Neutrophil (primary cell): Measurements from ENCODE around the gene RHCE.
"Not testable (repeated sequence)": the region's sequence is repeated elsewhere in the genome, so short reads cannot be mapped to it uniquely, and the experiment has no call there.

Experiments used
- H3K27ac ChIP-seq: fragments of 200-600 bp; sonication (generic); 2 replicates; pipeline ENCODE4 v1.5.1; 2016; ENCODE audit warnings: mild to moderate bottlenecking, moderate library complexity
- H3K27me3 ChIP-seq: fragments of 200-600 bp; sonication (generic); 2 replicates; pipeline ENCODE4 v1.6.0; 2016; ENCODE audit warnings: mild to moderate bottlenecking
- H3K36me3 ChIP-seq: fragments of 200-600 bp; sonication (generic); 2 replicates; pipeline ENCODE4 v1.5.1; 2017
- H3K4me1 ChIP-seq, 2 experiments: fragments of 200-600 bp in 1 of 2; sonication (generic) in 1 of 2; 1 replicate in 1 of 2; 2 replicates in 1 of 2; pipeline versions ENCODE4 v1.5.1 to v1.6.1; 2013 to 2016; ENCODE audit warnings: low read depth in 1 of 2, low read length in 1 of 2, mild to moderate bottlenecking in 1 of 2, moderate library complexity in 1 of 2; ENCODE audit not compliant: control insufficient read depth in 1 of 2, insufficient read depth in 1 of 2
- H3K4me3 ChIP-seq, 2 experiments: fragments of 200-600 bp in 1 of 2; sonication (generic) in 1 of 2; 1 replicate in 1 of 2; 2 replicates in 1 of 2; pipeline ENCODE4 v1.5.1; 2013 to 2016; ENCODE audit warnings: low read depth in 1 of 2, low read length in 1 of 2, mild to moderate bottlenecking in 1 of 2, moderate library complexity in 1 of 2
- H3K9me3 ChIP-seq: fragments of 200-600 bp; sonication (generic); 2 replicates; pipeline ENCODE4 v1.5.1; 2016
- TF ChIP-seq, protein P1 (sequence below): fragments of 200-600 bp; sonication (generic); IDR thresholded peaks from 2 replicates; pipeline ENCODE4 v1.5.1; 2016; ENCODE audit warnings: antibody characterized with exemption

The RHCE gene

DNA sequence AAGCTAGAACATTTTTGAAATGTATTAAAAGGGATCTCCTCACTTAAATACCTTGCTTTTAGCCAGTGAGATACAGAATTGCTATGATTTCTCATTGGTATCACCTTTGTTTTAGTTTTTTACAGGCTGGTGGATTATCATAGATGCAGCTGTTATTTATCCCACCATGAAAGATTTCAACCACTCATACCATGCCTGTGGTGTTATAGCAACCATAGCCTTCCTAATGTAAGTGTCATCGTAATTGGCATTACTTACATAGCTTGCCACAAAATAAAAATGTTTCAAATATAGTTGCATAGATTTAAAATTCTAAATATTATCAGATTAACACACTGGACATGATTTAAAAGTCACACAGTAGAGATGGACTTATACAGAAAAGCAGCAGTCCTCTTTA, 77.8 kb downstream of the RHCE start:
- Histone ChIP-seq H3K27ac (no peak overlapping the region), H3K36me3 (peaks cover 42% of the 10 kb centered on the region), H3K9me3 (no peaks in the 10 kb centered on the region), H3K4me1 (peaks cover 19 to 22% of the 10 kb centered on the region in 2 experiments), H3K27me3 (no peaks in the 10 kb centered on the region), H3K4me3 (no peak overlapping the region)
- TF ChIP-seq, protein P1, sequence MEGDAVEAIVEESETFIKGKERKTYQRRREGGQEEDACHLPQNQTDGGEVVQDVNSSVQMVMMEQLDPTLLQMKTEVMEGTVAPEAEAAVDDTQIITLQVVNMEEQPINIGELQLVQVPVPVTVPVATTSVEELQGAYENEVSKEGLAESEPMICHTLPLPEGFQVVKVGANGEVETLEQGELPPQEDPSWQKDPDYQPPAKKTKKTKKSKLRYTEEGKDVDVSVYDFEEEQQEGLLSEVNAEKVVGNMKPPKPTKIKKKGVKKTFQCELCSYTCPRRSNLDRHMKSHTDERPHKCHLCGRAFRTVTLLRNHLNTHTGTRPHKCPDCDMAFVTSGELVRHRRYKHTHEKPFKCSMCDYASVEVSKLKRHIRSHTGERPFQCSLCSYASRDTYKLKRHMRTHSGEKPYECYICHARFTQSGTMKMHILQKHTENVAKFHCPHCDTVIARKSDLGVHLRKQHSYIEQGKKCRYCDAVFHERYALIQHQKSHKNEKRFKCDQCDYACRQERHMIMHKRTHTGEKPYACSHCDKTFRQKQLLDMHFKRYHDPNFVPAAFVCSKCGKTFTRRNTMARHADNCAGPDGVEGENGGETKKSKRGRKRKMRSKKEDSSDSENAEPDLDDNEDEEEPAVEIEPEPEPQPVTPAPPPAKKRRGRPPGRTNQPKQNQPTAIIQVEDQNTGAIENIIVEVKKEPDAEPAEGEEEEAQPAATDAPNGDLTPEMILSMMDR = no peak

- TF ChIP-seq, protein P1 = no peak
- Histone ChIP-seq H3K4me3 (no peak overlapping the region), H3K36me3 (peaks cover 34% of the 10 kb centered on the region), H3K27ac (no peak overlapping the region), H3K4me1 (peaks cover 19 to 23% of the 10 kb centered on the region in 2 experiments), H3K9me3 (no peaks in the 10 kb centered on the region), H3K27me3 (no peaks in the 10 kb centered on the region)
Measured at GRCh38 chr1:25341746-25342145, 78.9 kb downstream of the RHCE start.

DNA sequence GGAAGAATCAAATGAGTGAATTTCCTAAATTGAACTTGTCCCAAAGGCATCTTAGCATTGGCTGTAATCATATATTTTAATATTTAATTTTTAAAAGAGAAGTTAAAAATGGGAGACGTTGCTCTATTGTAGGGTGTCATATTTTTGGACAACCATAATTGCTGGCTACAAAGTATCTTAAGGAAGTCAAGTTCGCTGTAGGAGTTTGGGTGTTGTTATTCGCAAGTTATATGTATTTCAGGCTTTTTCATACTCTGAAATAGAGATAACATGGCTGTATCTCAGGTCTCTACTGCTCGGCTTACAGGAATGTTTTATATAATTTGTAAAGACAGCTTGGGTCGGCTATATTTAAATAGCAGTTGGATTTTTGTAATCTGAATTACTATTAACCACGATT, 81.6 kb downstream of the RHCE start:
- H3K4me1 ChIP-seq = peaks cover 19 to 29% of the 10 kb centered on the region in 2 experiments
- peaks cover 13% of the 10 kb centered on the region for H3K36me3 ChIP-seq
- no peaks in the 10 kb centered on the region for H3K27me3 ChIP-seq
- TF ChIP-seq, protein P1 = no peak
- peak overlapping the region; percentile 99 for H3K27ac ChIP-seq
- H3K9me3 ChIP-seq = no peaks in the 10 kb centered on the region
- peak overlapping the region; percentile 85 to 96 for H3K4me3 ChIP-seq

- no peaks in the 10 kb centered on the region for H3K9me3 ChIP-seq
- H3K4me1 ChIP-seq = peaks cover 19 to 29% of the 10 kb centered on the region in 2 experiments
- peak within 1 kb of the TSS; percentile 99 for H3K27ac ChIP-seq
- no peaks in the 10 kb centered on the region for H3K27me3 ChIP-seq
- TF ChIP-seq, protein P1 = peak; percentile 43
- peaks cover 7% of the 10 kb centered on the region for H3K36me3 ChIP-seq
- peak within 1 kb of the TSS; percentile 85 to 96 for H3K4me3 ChIP-seq
Measured at GRCh38 chr1:25338188-25338981, 82.2 kb downstream of the RHCE start, which contains the start of gene TMEM50A. Gene TMEM50A, plus strand, starts transcription at chr1:25338334. Its CDS starts 2,153 bp downstream, at chr1:25340487.

- H3K4me3 ChIP-seq = peak overlapping the region; percentile 85 to 96
- peaks cover 19 to 29% of the 10 kb centered on the region in 2 experiments for H3K4me1 ChIP-seq
- not testable (repeated sequence) for H3K9me3 ChIP-seq
Measured at GRCh38 chr1:25337483-25338187, 83.0 kb downstream of the RHCE start.

GRCh38 chr1:25336922-25337354, 83.7 kb downstream of the RHCE start:
- not testable (repeated sequence) for H3K9me3 ChIP-seq, H3K36me3 ChIP-seq, H3K27me3 ChIP-seq
- Histone ChIP-seq H3K27ac (peak overlapping the region; percentile 77), H3K4me1 (peaks cover 19 to 29% of the 10 kb centered on the region in 2 experiments), H3K4me3 (peak overlapping the region; percentile 75 to 80)

More at GRCh38 chr1:25337483-25338187, 83.0 kb downstream of the RHCE start:
- H3K36me3 ChIP-seq, H3K27me3 ChIP-seq: not testable (repeated sequence)
- H3K27ac ChIP-seq = peak overlapping the region; percentile 99

DNA sequence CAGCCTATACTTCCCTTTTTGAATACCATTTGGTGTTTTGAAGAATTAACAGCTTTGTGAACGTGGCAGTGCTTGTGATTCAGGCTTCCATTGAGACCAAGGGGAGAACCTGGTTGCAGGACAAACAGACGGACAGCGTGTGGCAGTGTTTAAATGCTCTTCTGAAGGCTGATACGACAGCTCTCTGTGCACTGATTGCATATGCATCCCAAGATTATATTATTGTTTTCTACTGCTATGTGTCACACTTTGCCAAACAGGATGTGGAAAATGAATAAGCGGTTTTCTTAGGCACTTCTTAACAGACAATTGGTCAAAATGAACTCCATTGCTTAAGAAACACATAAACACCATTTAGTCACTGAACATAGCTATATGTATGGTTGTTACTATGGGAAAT, 90.7 kb downstream of the RHCE start:
- Histone ChIP-seq H3K4me3 (peak overlapping the region; percentile 22 to 28), H3K4me1 (peaks cover 4 to 28% of the 10 kb centered on the region in 2 experiments), H3K27ac (peak overlapping the region; percentile 85)
- H3K27me3 ChIP-seq, H3K9me3 ChIP-seq, H3K36me3 ChIP-seq: not testable (repeated sequence)

DNA sequence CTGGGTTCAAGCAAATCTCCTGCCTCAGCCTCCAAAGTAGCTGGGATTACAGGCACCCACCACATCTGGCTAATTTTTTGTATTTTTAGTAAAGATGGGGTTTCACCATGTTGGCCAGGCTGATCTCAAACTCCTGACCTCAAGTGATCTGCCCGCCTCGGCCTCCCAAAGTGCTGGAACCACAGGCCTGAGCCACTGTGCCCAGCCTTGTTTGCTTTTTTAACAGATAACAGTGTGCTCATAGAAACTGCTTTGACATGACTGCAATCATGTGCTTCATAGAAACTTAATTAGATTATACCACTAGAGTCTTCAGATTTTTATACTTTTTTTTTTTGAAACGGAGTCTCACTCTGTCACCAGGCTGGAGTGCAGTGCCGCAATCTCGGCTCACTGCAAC, 91.3 kb downstream of the RHCE start:
- peak overlapping the region; percentile 85 for H3K27ac ChIP-seq
- H3K27me3 ChIP-seq, H3K9me3 ChIP-seq, H3K4me3 ChIP-seq, H3K36me3 ChIP-seq: not testable (repeated sequence)
- H3K4me1 ChIP-seq = peaks cover 4 to 26% of the 10 kb centered on the region in 2 experiments

- not testable (repeated sequence) for H3K4me3 ChIP-seq, H3K36me3 ChIP-seq, H3K9me3 ChIP-seq, H3K27me3 ChIP-seq
- Histone ChIP-seq H3K27ac (peak overlapping the region; percentile 85), H3K4me1 (peaks cover 4 to 26% of the 10 kb centered on the region in 2 experiments)
Measured at GRCh38 chr1:25328791-25329185, 91.8 kb downstream of the RHCE start.
